Measurements from ENCODE around the gene COX7B2. TPM values are rescaled to one million over a fixed set of nuclear protein-coding genes. Genes with fewer than 3 reads are reported as not detected.
A peak's percentile ranks its signal among the peaks of the same experiment; 100 is the strongest.

COX7B2 gene
- total RNA-seq, 2 donors from 2014 or later, result 5.8 TPM; not detected in 1

DNA sequence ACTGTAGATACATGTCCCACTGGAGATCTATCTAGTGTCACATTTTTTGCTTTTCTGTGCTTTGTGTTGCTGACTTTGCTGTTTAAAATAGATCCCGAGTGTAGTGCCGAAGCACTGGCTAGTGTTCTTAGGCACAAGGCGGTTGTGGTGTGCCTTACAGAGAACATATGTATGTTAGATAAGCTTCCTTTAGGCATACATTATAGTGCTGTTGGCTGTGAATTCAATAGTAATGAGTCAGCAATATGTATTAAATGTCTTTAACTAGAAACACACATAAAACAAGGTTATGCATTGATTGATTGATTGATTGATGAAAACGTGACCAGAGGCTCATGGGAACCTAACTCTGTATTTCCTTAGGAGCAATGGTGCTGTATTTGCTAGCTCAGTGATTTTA lies 56.2 kb downstream of the COX7B2 start:
- Histone ChIP-seq H3K27ac (no peak overlapping the region), H3K4me1 (replicated peaks) (no peaks in the 10 kb centered on the region), H3K9me3 (no peaks in the 10 kb centered on the region), H3K36me3 (no peaks in the 10 kb centered on the region), H3K27me3 (replicated peaks; ENCODE audit: insufficient read depth) (no peaks in the 10 kb centered on the region), H3K4me3 (no peak overlapping the region)
- intact Hi-C loops (cut with DNase I), result no loop called here
- 73% methylated on average over 4 of the region's 4 CpGs for WGBS
- TF ChIP-seq POLR2AphosphoS5 (IDR thresholded peaks at IDR 0.05) (no peak), POLR2A (IDR thresholded peaks at IDR 0.05) (no peak)
- TF ChIP-seq, protein P1, sequence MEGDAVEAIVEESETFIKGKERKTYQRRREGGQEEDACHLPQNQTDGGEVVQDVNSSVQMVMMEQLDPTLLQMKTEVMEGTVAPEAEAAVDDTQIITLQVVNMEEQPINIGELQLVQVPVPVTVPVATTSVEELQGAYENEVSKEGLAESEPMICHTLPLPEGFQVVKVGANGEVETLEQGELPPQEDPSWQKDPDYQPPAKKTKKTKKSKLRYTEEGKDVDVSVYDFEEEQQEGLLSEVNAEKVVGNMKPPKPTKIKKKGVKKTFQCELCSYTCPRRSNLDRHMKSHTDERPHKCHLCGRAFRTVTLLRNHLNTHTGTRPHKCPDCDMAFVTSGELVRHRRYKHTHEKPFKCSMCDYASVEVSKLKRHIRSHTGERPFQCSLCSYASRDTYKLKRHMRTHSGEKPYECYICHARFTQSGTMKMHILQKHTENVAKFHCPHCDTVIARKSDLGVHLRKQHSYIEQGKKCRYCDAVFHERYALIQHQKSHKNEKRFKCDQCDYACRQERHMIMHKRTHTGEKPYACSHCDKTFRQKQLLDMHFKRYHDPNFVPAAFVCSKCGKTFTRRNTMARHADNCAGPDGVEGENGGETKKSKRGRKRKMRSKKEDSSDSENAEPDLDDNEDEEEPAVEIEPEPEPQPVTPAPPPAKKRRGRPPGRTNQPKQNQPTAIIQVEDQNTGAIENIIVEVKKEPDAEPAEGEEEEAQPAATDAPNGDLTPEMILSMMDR (IDR thresholded peaks at IDR 0.05), result no peak
- no peak for DNase-seq (ENCODE audit: low spot score)

DNA sequence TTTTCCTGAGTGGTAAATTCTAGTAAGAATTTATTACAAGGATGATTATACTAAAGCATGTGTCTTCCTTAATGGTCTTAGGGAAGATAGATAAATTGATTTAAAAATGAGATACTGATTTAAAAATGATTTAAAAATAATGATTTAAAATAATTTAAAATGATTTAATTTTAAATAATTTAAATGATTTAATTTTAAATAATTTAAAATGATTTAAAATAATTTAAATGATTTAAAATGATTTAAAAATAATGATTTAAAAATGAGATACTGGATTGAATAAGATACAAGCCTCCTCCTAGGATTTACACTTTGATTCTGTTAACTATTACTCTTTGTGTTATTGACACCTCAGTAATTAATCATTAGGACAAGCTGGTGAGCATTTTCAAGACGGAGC lies 59.0 kb downstream of the COX7B2 start:
- H3K27ac ChIP-seq, result no peak overlapping the region
- no peaks in the 10 kb centered on the region for H3K9me3 ChIP-seq
- no peak for DNase-seq (ENCODE audit: low spot score)
- WGBS, result 91% methylated on average over 1 of the region's 1 CpG
- TF ChIP-seq, protein P1 (IDR thresholded peaks at IDR 0.05), result no peak
- no peak for TF ChIP-seq POLR2AphosphoS5 (IDR thresholded peaks at IDR 0.05)
- TF ChIP-seq POLR2A (IDR thresholded peaks at IDR 0.05), result no peak
- H3K4me3 ChIP-seq, result no peak overlapping the region
- intact Hi-C loops (cut with DNase I), result no loop called here
- no peaks in the 10 kb centered on the region for H3K4me1 ChIP-seq (replicated peaks)
- no peaks in the 10 kb centered on the region for H3K36me3 ChIP-seq
- no peaks in the 10 kb centered on the region for H3K27me3 ChIP-seq (replicated peaks; ENCODE audit: insufficient read depth)

DNA sequence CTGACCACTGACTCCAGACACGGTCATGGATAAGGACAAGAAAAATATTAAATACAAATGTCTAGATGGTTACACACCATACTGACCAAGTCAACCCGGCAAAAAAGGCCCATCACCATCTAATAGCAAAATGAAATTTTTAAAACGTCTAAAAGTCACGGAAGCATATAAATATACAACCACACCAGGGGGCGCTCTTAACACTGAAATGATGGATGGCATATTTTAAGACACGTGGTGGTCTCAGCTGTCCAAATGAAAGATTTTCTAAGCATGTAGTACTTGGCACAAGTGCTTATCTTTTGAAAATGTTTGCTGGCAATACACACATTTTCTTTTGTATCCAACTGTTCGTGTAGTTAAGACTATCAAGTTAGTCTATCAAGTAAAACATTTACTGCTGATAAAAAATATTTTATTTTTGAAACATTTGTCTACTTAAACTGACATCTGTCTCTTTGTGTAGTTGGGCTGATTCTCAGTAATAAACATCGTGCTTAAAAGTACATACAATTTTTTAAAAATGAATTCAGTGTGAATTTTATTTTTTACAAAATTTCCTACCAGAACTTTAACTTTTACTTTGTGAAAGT lies 64.6 kb downstream of the COX7B2 start:
- Histone ChIP-seq H3K36me3 (no peaks in the 10 kb centered on the region), H3K4me3 (no peak overlapping the region), H3K27me3 (replicated peaks; ENCODE audit: insufficient read depth) (no peaks in the 10 kb centered on the region), H3K27ac (no peak overlapping the region), H3K4me1 (replicated peaks) (no peaks in the 10 kb centered on the region), H3K9me3 (no peaks in the 10 kb centered on the region)
- intact Hi-C loops (cut with DNase I), result loop anchor here (10.0 kb wide), 1 partner anchor 540 kb away; no protein-coding TSS in a partner anchor
- 8% methylated on average over 8 of the region's 8 CpGs for WGBS
- no peak for TF ChIP-seq POLR2A (IDR thresholded peaks at IDR 0.05)
- TF ChIP-seq, protein P1 (IDR thresholded peaks at IDR 0.05), result peak in 3 of 4 experiments; percentile 15 to 43 (median 28)
- TF ChIP-seq POLR2AphosphoS5 (IDR thresholded peaks at IDR 0.05), result no peak
- DNase-seq (ENCODE audit: low spot score), result peak; percentile 5

DNA sequence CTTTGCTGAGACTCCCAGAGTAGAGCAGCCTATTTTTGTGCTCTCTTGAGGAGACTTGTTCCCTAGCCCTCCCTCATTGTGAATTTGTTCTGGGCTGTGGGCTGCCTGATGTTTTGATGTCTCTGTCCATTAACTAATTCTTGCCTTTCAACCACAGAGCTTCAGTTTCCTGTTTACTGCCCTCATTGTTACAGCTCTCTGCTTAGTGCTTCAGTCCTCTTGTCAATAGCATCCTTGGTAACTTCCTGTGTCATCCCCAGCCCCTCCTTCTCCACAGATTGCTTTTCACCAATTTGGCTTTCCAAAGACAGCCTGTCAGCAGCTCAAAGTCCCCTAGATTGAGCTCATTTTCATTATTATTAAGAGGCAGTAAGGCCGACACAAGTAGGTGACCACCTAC lies 69.9 kb downstream of the COX7B2 start:
- Histone ChIP-seq H3K27ac (no peak overlapping the region), H3K4me3 (no peak overlapping the region), H3K4me1 (replicated peaks) (no peaks in the 10 kb centered on the region), H3K9me3 (no peaks in the 10 kb centered on the region), H3K36me3 (no peaks in the 10 kb centered on the region), H3K27me3 (replicated peaks; ENCODE audit: insufficient read depth) (no peaks in the 10 kb centered on the region)
- no peak for DNase-seq (ENCODE audit: low spot score)
- 48% methylated on average over 1 of the region's 1 CpG for WGBS
- intact Hi-C loops (cut with DNase I), result no loop called here
- TF ChIP-seq POLR2A (IDR thresholded peaks at IDR 0.05) (no peak), POLR2AphosphoS5 (IDR thresholded peaks at IDR 0.05) (no peak)
- TF ChIP-seq, protein P1 (IDR thresholded peaks at IDR 0.05), result no peak

DNA sequence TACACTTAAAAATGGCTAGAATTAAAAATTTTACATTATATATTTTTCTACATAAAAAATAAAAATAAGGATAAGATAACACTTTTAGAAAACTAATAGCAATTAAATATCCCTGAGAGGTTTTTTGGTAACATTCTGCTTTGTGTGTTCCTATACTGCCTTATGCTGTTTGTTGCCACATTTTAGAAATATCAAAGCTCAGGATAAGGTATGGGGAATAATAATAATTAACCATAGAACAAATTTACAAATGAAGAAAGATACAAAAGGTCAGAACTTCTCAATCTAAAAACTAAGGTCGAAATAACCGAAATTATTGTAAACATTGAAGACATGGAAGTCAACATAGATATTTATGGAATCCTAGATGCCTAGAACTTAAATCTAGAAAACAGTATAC lies 71.4 kb downstream of the COX7B2 start:
- intact Hi-C loops (cut with DNase I), result no loop called here
- no peaks in the 10 kb centered on the region for H3K36me3 ChIP-seq
- WGBS, result 73% methylated on average over 2 of the region's 2 CpGs
- H3K4me3 ChIP-seq, result no peak overlapping the region
- TF ChIP-seq POLR2AphosphoS5 (IDR thresholded peaks at IDR 0.05) (no peak), POLR2A (IDR thresholded peaks at IDR 0.05) (no peak)
- TF ChIP-seq, protein P1 (IDR thresholded peaks at IDR 0.05), result no peak
- H3K27me3 ChIP-seq (replicated peaks; ENCODE audit: insufficient read depth), result no peaks in the 10 kb centered on the region
- no peaks in the 10 kb centered on the region for H3K9me3 ChIP-seq
- no peaks in the 10 kb centered on the region for H3K4me1 ChIP-seq (replicated peaks)
- no peak for DNase-seq (ENCODE audit: low spot score)
- H3K27ac ChIP-seq, result no peak overlapping the region
